Panc1 (cell line): Measurements from ENCODE around the gene CYB5D1.

Source experiments
- CTCF ChIP-seq: fragments of 450-650 bp; IDR thresholded peaks from 2 replicates; pipeline ENCODE4 v1.5.1; 2017; ENCODE audit warnings: mild to moderate bottlenecking
- POLR2AphosphoS5 ChIP-seq: IDR thresholded peaks from 2 replicates; pipeline ENCODE4 v1.6.1; 2012; ENCODE audit warnings: mild to moderate bottlenecking, low read depth, low read length, moderate library complexity
- REST ChIP-seq, 2 experiments: IDR thresholded peaks; 2 replicates each; pipeline ENCODE4 v1.6.1; 2011 to 2012; ENCODE audit warnings: low read depth in 2 of 2, control low read depth in 1 of 2, low read length in 1 of 2, mild to moderate bottlenecking in 1 of 2, moderate library complexity in 1 of 2; ENCODE audit not compliant: insufficient read depth in 1 of 2
- SIN3A ChIP-seq: IDR thresholded peaks from 2 replicates; pipeline ENCODE4 v1.6.1; 2012; ENCODE audit warnings: low read depth, mild to moderate bottlenecking, low read length, moderate library complexity, borderline replicate concordance; ENCODE audit not compliant: insufficient read depth

GRCh38 chr17:7845359-7846062 lies 12.3 kb upstream of the CYB5D1 start:
- TF ChIP-seq CTCF (no peak), POLR2AphosphoS5 (no peak), SIN3A (no peak), REST (IDR thresholded peaks at IDR 0.05; ENCODE audit: insufficient read depth in 1 of 2, low read depth in 2 of 2, low read length in 1 of 2) (no peak)
